SU-DHL-6 (cell line): ENCODE measurements around the gene MAPK11.
A peak's percentile ranks its signal among the peaks of the same experiment; 100 is the strongest.

Experiments used
- H2AFZ ChIP-seq: fragments of 200-600 bp; sonication (generic); 2 replicates; pipeline ENCODE4 v1.6.1; 2014; ENCODE audit warnings: low read depth, mild to moderate bottlenecking, moderate library complexity, mixed read lengths, antibody characterized with exemption, low read length; ENCODE audit not compliant: severe bottlenecking
- H3F3A ChIP-seq: fragments of 200-600 bp; shearing (Covaris generic); 2 replicates; pipeline ENCODE4 v1.6.0; 2016; ENCODE audit warnings: antibody characterized with exemption, mild to moderate bottlenecking; ENCODE audit not compliant: insufficient read depth
- H3K27ac ChIP-seq: fragments of 200-600 bp; sonication (generic); 2 replicates; pipeline ENCODE4 v1.5.1; 2016; ENCODE audit warnings: low read depth, mild to moderate bottlenecking, low read length, moderate library complexity, mixed read lengths
- H3K27me3 ChIP-seq: fragments of 200-600 bp; sonication (generic), shearing (Covaris generic); 2 replicates; pipeline ENCODE4 v1.6.0; 2014; ENCODE audit warnings: mild to moderate bottlenecking, low read length
- H3K36me3 ChIP-seq: fragments of 200-600 bp; sonication (generic); 2 replicates; pipeline ENCODE4 v1.6.1; 2014; ENCODE audit warnings: mild to moderate bottlenecking, low read length, mixed read lengths
- H3K4me2 ChIP-seq: fragments of 300-600, 200-600 bp; shearing (Covaris generic), sonication (generic); 2 replicates; pipeline ENCODE4 v1.6.0; 2014; ENCODE audit warnings: low read length, low read depth, mild to moderate bottlenecking; ENCODE audit not compliant: poor library complexity, severe bottlenecking
- H3K4me3 ChIP-seq: fragments of 200-600 bp; sonication (generic); 2 replicates; pipeline ENCODE4 v1.5.1; 2014; ENCODE audit warnings: antibody characterized with exemption, low read length, mild to moderate bottlenecking, mixed read lengths; ENCODE audit not compliant: insufficient read depth, poor library complexity, severe bottlenecking
- H3K79me2 ChIP-seq: fragments of 200-600 bp; sonication (generic); 2 replicates; pipeline ENCODE4 v1.6.1; 2014; ENCODE audit warnings: mild to moderate bottlenecking, low read length, moderate library complexity; ENCODE audit not compliant: insufficient read depth
- H3K9ac ChIP-seq: fragments of 200-600 bp; sonication (generic); 2 replicates; pipeline ENCODE4 v1.7.0; 2014; ENCODE audit warnings: mild to moderate bottlenecking, low read length
- H3K9me2 ChIP-seq: fragments of 200-600 bp; sonication (generic); replicated peaks from 2 replicates; pipeline ENCODE4 v1.6.1; 2014; ENCODE audit warnings: low read length; ENCODE audit not compliant: insufficient read depth
- H3K9me3 ChIP-seq: fragments of 200-600 bp; sonication (generic); 2 replicates; pipeline ENCODE4 v1.6.1; 2014; ENCODE audit warnings: low read length, mixed read lengths; ENCODE audit not compliant: insufficient read depth
- H4K20me1 ChIP-seq: fragments of 200-600 bp; sonication (generic); 2 replicates; pipeline ENCODE4 v1.6.1; 2014; ENCODE audit warnings: low read depth, mild to moderate bottlenecking, antibody characterized with exemption, low read length, moderate library complexity, mixed read lengths
- CTCF ChIP-seq: fragments of 200-600 bp; sonication (generic); IDR thresholded peaks from one replicate; pipeline ENCODE4 v1.5.1; 2017; ENCODE audit warnings: antibody characterized with exemption, mild to moderate bottlenecking, low read length, moderate library complexity; ENCODE audit not compliant: insufficient read depth, poor library complexity, severe bottlenecking
- EZH2phosphoT487 ChIP-seq: fragments of 200-600 bp; sonication (generic), shearing (Covaris generic); conservative IDR thresholded peaks from 2 replicates; pipeline ENCODE4 v1.6.1; 2018; ENCODE audit warnings: mild to moderate bottlenecking, antibody characterized with exemption, low read length, moderate library complexity, mixed read lengths

MAPK11 gene

GRCh38 chr22:50318356-50318697 is 48.1 kb upstream of the MAPK11 start:
- no peaks in the 10 kb centered on the region for H4K20me1 ChIP-seq
- H3F3A ChIP-seq: peaks cover 20% of the 10 kb centered on the region
- H3K27ac ChIP-seq: peak overlapping the region; percentile 79
- H3K4me2 ChIP-seq: peak overlapping the region; percentile 26
- H2AFZ ChIP-seq: no peak overlapping the region
- no peak overlapping the region for H3K4me3 ChIP-seq
- H3K9ac ChIP-seq: peak overlapping the region; percentile 43; the same call in 1 of the 2 replicates
- H3K36me3 ChIP-seq: no peaks in the 10 kb centered on the region
- no peaks in the 10 kb centered on the region for H3K79me2 ChIP-seq
- H3K9me2 ChIP-seq: no peaks in the 10 kb centered on the region
- no peak for TF ChIP-seq EZH2phosphoT487
- TF ChIP-seq CTCF: no peak
- no peaks in the 10 kb centered on the region for H3K27me3 ChIP-seq
- H3K9me3 ChIP-seq: no peaks in the 10 kb centered on the region

- Histone ChIP-seq H3F3A (peaks cover 20% of the 10 kb centered on the region), H4K20me1 (no peaks in the 10 kb centered on the region), H2AFZ (no peak overlapping the region), H3K79me2 (no peaks in the 10 kb centered on the region), H3K36me3 (no peaks in the 10 kb centered on the region), H3K9ac (peak overlapping the region; percentile 43; the same call in 1 of the 2 replicates), H3K27ac (peak overlapping the region; percentile 79), H3K9me2 (no peaks in the 10 kb centered on the region), H3K9me3 (no peaks in the 10 kb centered on the region), H3K27me3 (no peaks in the 10 kb centered on the region), H3K4me3 (no peak overlapping the region), H3K4me2 (peak overlapping the region; percentile 26)
- TF ChIP-seq EZH2phosphoT487 (no peak), CTCF (no peak)
These were observed 47.5 kb upstream of the MAPK11 start for GRCh38 chr22:50317674-50318073.

- peaks cover 20% of the 10 kb centered on the region for H3F3A ChIP-seq
These were observed 47.0 kb upstream of the MAPK11 start for GRCh38 chr22:50317178-50317577.

More at GRCh38 chr22:50317178-50317577, 47.0 kb upstream of the MAPK11 start:
- Histone ChIP-seq H3K36me3 (no peaks in the 10 kb centered on the region), H2AFZ (no peak overlapping the region), H3K9me3 (no peaks in the 10 kb centered on the region), H3K4me3 (no peak overlapping the region), H3K27ac (peak overlapping the region; percentile 79), H3K9me2 (no peaks in the 10 kb centered on the region), H3K27me3 (no peaks in the 10 kb centered on the region), H3K4me2 (peak overlapping the region; percentile 26), H3K79me2 (no peaks in the 10 kb centered on the region), H3K9ac (peak overlapping the region; percentile 43; the same call in 1 of the 2 replicates), H4K20me1 (no peaks in the 10 kb centered on the region)
- TF ChIP-seq EZH2phosphoT487 (no peak), CTCF (no peak)
